HepG2 (cell line): ENCODE results near the gene GRM2. TPM values are rescaled to one million over a fixed set of nuclear protein-coding genes. Genes with fewer than 3 reads are reported as not detected.

Experiments
- ATAC-seq: fragments of 200-7000 bp; cut with Tn5 transposase; 3 replicates; pipeline ENCODE4 v1.9.1; 2020; ENCODE audit warnings: mild to moderate bottlenecking, moderate library complexity
- BruUV-seq: library from RNA; stranded (reverse); fragments of 400-500 nt; replicated peaks from 2 replicates; lab custom pipeline; 2021; lab: Mats Ljungman, UMichigan
- CTCF ChIA-PET: fragments of 300-600 bp; formaldehyde crosslinking; extraction: SDS; loops from one replicate; lab custom pipeline; 2021; ENCODE audit warnings: low total read pairs, inconsistent platforms, low intra/inter-chr PET ratio; lab: Yijun Ruan, JAX
- POLR2A ChIA-PET: fragments of 350-600 bp; sonication (Branson Sonifier 250); formaldehyde crosslinking; loops from one replicate; lab custom pipeline; 2020; ENCODE audit warnings: antibody characterized with exemption, inconsistent platforms; lab: Yijun Ruan, JAX
- DNase-seq: peaks from one replicate; pipeline ENCODE4 v3.0.0-alpha.2; 2015; ENCODE audit warnings: low spot score
- FAIRE-seq: peaks from 3 replicates; lab custom pipeline; 2011; peaks lifted over from hg19 to GRCh38; lab: Jason Lieb, UNC
- H2AFZ ChIP-seq: one replicate; pipeline ENCODE4 v1.6.1; 2011; ENCODE audit warnings: low read length, inconsistent platforms
- H3K27ac ChIP-seq: fragments of 300-600 bp; 3 replicates; pipeline ENCODE4 v1.8.0; 2011; ENCODE audit warnings: mixed run types, mild to moderate bottlenecking, mixed read lengths, low read length, inconsistent platforms; ENCODE audit not compliant: insufficient read depth; ENCODE audit errors: extremely low read length
- H3K27me3 ChIP-seq, 2 experiments: fragments of 200-600 bp in 1 of 2; 2 replicates in 1 of 2; 3 replicates in 1 of 2; pipeline versions ENCODE4 v1.6.0 to v1.8.0; 2011; ENCODE audit warnings: low read length in 2 of 2, mild to moderate bottlenecking in 2 of 2, moderate library complexity in 2 of 2, inconsistent platforms in 1 of 2; ENCODE audit not compliant: insufficient read depth in 2 of 2, control insufficient read depth in 1 of 2
- H3K36me3 ChIP-seq, 2 experiments: fragments of 200-600 bp in 1 of 2; replicated peaks in 1 of 2; 2 replicates in 1 of 2; 3 replicates in 1 of 2; pipeline versions ENCODE4 v1.5.1 to v1.8.0; 2011; ENCODE audit warnings: low read length in 2 of 2, inconsistent platforms in 1 of 2; ENCODE audit not compliant: insufficient read depth in 2 of 2, control insufficient read depth in 1 of 2
- H3K4me1 ChIP-seq: 2 replicates; pipeline ENCODE4 v1.5.1; 2012; ENCODE audit warnings: low read length, inconsistent platforms; ENCODE audit not compliant: insufficient read depth
- H3K4me2 ChIP-seq: 2 replicates; pipeline ENCODE4 v1.6.0; 2011; ENCODE audit warnings: low read depth, low read length, inconsistent platforms
- H3K4me3 ChIP-seq, 3 experiments: fragments of 200-600 bp in 1 of 3; sonication (generic), shearing (Covaris generic) in 1 of 3; replicated peaks in 1 of 3; 2 replicates each; pipeline ENCODE4 v1.5.1; 2011 to 2016; ENCODE audit warnings: low read length in 3 of 3, inconsistent platforms in 2 of 3, low read depth in 2 of 3, mild to moderate bottlenecking in 2 of 3, control low read depth in 1 of 3, mixed read lengths in 1 of 3; ENCODE audit not compliant: insufficient read depth in 1 of 3
- H3K79me2 ChIP-seq: one replicate; pipeline ENCODE4 v1.6.1; 2011; ENCODE audit warnings: low read length, inconsistent platforms; ENCODE audit not compliant: insufficient read depth
- H3K9ac ChIP-seq: 2 replicates; pipeline ENCODE4 v1.6.0; 2011; ENCODE audit warnings: mild to moderate bottlenecking, low read depth, low read length, inconsistent platforms; ENCODE audit not compliant: insufficient read depth
- H3K9me3 ChIP-seq: 2 replicates; pipeline ENCODE4 v1.5.1; 2012; ENCODE audit warnings: mild to moderate bottlenecking, low read length
- H4K20me1 ChIP-seq: 2 replicates; pipeline ENCODE4 v1.6.0; 2011; ENCODE audit warnings: inconsistent platforms, mild to moderate bottlenecking, low read length, moderate library complexity; ENCODE audit not compliant: insufficient read depth
- CBX5 ChIP-seq: sonication (generic); formaldehyde crosslinking; IDR thresholded peaks from 2 replicates; pipeline ENCODE4 v1.4.0; 2020; ENCODE audit warnings: missing genetic modification reagents, borderline replicate concordance
- KDM5A ChIP-seq: fragments of 200-600 bp; sonication (generic); IDR thresholded peaks from 2 replicates; pipeline ENCODE4 v1.7.0; 2018; ENCODE audit warnings: antibody characterized with exemption, mild to moderate bottlenecking, low read length, borderline replicate concordance
- MIER2 ChIP-seq: IDR thresholded peaks from 2 replicates; pipeline ENCODE4 v1.6.1; 2016; ENCODE audit warnings: missing biosample characterization, missing genetic modification reagents
- TERF1 ChIP-seq: sonication (generic); formaldehyde crosslinking; IDR thresholded peaks from 2 replicates; pipeline ENCODE4 v1.8.0; 2022; ENCODE audit warnings: mild to moderate bottlenecking, missing genetic modification reagents, moderate library complexity
- UBTF ChIP-seq: sonication (generic); formaldehyde crosslinking; IDR thresholded peaks from 2 replicates; pipeline ENCODE4 v1.4.0; 2020; ENCODE audit warnings: mild to moderate bottlenecking, missing genetic modification reagents
- ZNF746 ChIP-seq: sonication (generic); formaldehyde crosslinking; IDR thresholded peaks from 2 replicates; pipeline ENCODE4 v1.8.0; 2022; ENCODE audit warnings: mild to moderate bottlenecking, missing genetic modification reagents
- WGBS: methylation state at CpG from one replicate; pipeline ENCODE4 v1.1.6; 2017; ENCODE audit warnings: low lambda C conversion rate; 5-methylcytosine and 5-hydroxymethylcytosine counted together
- in situ Hi-C: cut with HindIII; loops from 2 replicates; pipeline ENCODE4 v1.10.0; 2017; ENCODE audit warnings: low pct_unique_long_range_greater_than_20kb; ENCODE audit not compliant: extremely low pct_ligation_motif_present
- intact Hi-C: fragments of 100-400 bp; cut with micrococcal nuclease; formaldehyde crosslinking; loops from one replicate; pipeline ENCODE4 v1.10.0; 2022; ENCODE audit not compliant: unreplicated experiment
- polyA plus RNA-seq, 8 experiments: library from polyadenylated mRNA; depleted of rRNA in 3 of 8; stranded (reverse) in 7 of 8; unstranded in 1 of 8; fragments of >200 nt; fragmentation: Illumina TruSeq in 4 of 8; extraction: Trizol in 4 of 8; gene quantifications; 2 replicates each; pipeline versions ENCODE4 v1.2.1 to v1.2.3, GENCODE V29; 2011 to 2016; ENCODE audit warnings: low read depth in 4 of 8, missing spikeins in 1 of 8, mixed read lengths in 1 of 8; ENCODE audit not compliant: insufficient read depth in 1 of 8
- total RNA-seq, 5 experiments: library from RNA; depleted of rRNA; stranded (reverse); fragments of >200 nt; fragmentation: Illumina TruSeq; extraction: Trizol; gene quantifications; 2 replicates each; pipeline ENCODE4 v1.2.3, GENCODE V29; 2016; ENCODE audit warnings: low read depth in 1 of 5

The GRM2 gene
- total and polyA plus RNA-seq, 2 of the 13 experiments (the other 11 are each of a cell fraction or from before 2014, with no cell fraction given) = 0.04 to 0.07 TPM

- H3K4me1 ChIP-seq = peaks cover 2% of the 10 kb centered on the region; the same call in 1 of the 2 replicates
- TF ChIP-seq ZNF746 (CRISPR knock-in tag) (no peak), UBTF (CRISPR knock-in tag) (no peak), CBX5 (no peak), TERF1 (CRISPR knock-in tag) (no peak), KDM5A (no peak), MIER2 (CRISPR knock-in tag) (no peak)
- TF ChIP-seq, all 625 proteins: peak for 0
- DNase-seq (no peak), FAIRE-seq (no peak), ATAC-seq (no peak)
- Histone ChIP-seq H3K4me3 (no peak overlapping the region), H3K27ac (no peak overlapping the region), H3K79me2 (no peaks in the 10 kb centered on the region), H3K27me3 (no peaks in the 10 kb centered on the region), H4K20me1 (peaks cover 6% of the 10 kb centered on the region; the same call in 1 of the 2 replicates), H3K4me2 (no peak overlapping the region), H3K9ac (no peak overlapping the region), H3K36me3 (peaks cover 16 to 29% of the 10 kb centered on the region in 2 experiments), H2AFZ (no peak overlapping the region), H3K9me3 (no peaks in the 10 kb centered on the region)
- WGBS = 88% methylated on average over 1 of the region's 2 CpGs
- in situ Hi-C loops = no loop called here
- BruUV-seq = no TSS peak
- intact Hi-C loops = no loop called here
- POLR2A ChIA-PET = no interaction called here
- CTCF ChIA-PET = no interaction called here
Observed at GRCh38 chr3:51702156-51702555, 4.7 kb upstream of the GRM2 start.
